GM18519 (cell line): Measurements from ENCODE around the gene LIFR.

ENCODE experiments used
- ATAC-seq: cut with Tn5 transposase; IDR thresholded peaks from one replicate; pipeline ENCODE4 v1.9.1; 2021; ENCODE audit warnings: mild to moderate bottlenecking, moderate library complexity; ENCODE audit not compliant: unreplicated experiment, low FRiP score

The LIFR gene

GRCh38 chr5:38553001-38553521, 3.4 kb downstream of the LIFR start:
- no peak for ATAC-seq

- no peak for ATAC-seq
Observed at GRCh38 chr5:38551030-38552017, 5.1 kb downstream of the LIFR start.

DNA sequence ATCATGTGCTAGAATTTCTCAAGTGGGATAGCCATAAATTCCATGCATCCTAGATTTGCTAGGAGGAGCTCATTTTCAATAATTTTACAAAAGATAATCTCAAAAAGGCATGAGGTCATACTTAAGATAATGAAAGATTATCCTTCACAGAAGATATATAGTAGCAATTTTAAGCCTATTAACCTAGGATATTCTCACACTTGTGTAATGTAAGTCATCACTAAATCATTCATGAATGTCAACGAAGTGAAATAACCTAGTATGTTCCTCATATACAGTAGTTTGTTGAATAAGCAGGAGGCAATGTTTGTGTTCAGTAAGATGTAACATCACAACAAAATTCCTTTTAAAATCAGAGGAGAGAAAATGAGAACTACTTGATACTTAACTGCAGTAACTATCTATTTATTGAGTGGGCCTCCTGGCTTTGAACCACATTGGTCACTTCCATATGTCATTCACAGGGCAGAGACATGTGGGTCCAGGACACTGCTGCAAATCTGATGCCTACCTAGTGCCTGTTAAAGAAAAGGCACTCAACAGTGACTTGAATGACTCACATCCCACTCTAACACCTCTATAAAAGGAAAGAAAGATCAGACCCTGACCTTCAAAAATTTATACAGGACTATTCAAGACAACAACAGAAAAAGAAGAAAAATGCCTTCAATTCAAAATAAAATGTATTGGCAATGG, 8.2 kb downstream of the LIFR start:
- ATAC-seq = no peak

DNA sequence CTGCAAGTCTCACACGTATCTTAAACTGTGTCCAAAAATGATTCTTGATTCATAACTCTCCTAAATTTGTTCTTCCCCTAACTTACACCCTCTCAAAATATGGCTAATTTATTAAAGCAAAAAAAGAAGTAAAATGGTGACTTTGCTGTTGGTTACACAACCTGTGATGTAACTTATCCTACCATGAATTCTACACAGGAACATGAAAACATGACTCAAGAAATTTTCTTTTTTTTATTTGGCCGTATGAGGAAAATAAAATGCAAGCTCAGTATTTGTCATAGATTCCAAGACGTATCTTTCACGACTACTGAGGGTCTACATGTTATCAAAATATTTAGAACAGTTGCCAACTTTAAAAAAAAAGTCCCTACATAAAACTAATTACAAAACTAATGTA, 9.2 kb downstream of the LIFR start:
- no peak for ATAC-seq

GRCh38 chr5:38546691-38547146, 9.7 kb downstream of the LIFR start:
- ATAC-seq = no peak

- no peak for ATAC-seq
Observed at GRCh38 chr5:38543886-38544285, 12.6 kb downstream of the LIFR start.

DNA sequence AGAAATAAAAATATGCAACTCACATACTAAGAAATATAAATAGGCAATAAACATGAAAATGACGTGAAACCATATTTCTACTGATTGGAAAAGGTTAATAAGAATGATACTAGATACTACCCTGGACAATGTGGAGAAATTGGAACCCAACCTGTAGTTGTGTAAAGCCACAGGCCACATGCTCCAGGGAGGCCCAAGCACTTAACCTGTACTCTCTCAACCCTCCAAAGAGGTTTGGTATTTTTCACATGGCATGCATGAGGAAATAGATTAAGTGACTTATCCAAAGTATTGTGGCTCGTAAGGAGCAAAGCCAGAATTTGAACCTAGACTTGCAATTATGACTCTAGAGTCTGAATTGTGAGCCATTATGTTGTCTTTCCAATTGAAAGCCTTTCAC, 13.4 kb downstream of the LIFR start:
- no peak for ATAC-seq

DNA sequence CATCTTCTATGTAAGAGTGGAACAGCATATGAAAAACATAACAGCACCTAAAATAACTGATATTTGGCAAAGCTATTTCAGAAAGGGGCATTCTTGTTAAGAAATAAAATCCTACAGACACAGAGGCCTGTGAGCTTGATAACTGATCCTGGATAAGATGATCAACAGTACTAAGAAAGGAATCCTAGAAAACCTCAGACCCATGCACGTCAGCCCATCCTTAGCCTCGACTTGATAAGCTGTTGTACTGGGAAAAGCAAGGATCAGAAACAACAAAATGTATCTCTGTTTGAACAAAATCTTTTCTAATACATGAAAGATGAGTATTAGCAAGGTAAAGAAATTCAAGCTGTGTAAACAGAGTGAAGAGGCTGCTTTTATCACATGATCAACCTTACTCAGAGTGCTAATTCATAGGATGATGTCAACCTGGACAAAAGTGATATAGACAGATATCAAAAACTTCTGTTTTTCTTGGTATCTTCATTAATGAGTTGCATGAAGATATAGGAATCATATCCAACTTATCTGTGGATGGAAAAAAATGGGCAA, 15.2 kb downstream of the LIFR start:
- no peak for ATAC-seq

DNA sequence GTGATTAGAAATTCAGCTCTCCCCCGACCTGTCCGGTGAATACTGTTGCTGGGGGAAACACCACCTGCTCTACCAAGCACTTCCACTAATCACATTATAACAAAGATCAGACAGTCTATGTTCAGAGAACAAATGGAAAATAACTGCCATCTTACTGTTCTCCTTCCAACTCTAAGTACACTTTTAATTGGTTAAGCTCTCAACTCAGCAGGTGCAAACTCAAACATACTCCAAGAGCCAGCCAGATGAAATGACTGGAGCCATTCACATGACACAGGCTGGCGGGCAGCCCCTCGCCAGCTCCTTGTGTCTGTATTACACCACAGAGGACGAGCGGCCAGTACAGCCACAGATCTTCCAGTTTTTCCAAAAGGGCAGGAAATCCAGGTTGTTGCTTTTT, 16.1 kb downstream of the LIFR start:
- ATAC-seq = no peak

- no peak for ATAC-seq
Observed at GRCh38 chr5:38538161-38538560, 18.3 kb downstream of the LIFR start.

- ATAC-seq = no peak
Observed at GRCh38 chr5:38537505-38537904, 18.9 kb downstream of the LIFR start.

GRCh38 chr5:38536968-38537367, 19.5 kb downstream of the LIFR start:
- ATAC-seq = no peak

- no peak for ATAC-seq
Observed at GRCh38 chr5:38535845-38536244, 20.6 kb downstream of the LIFR start.

DNA sequence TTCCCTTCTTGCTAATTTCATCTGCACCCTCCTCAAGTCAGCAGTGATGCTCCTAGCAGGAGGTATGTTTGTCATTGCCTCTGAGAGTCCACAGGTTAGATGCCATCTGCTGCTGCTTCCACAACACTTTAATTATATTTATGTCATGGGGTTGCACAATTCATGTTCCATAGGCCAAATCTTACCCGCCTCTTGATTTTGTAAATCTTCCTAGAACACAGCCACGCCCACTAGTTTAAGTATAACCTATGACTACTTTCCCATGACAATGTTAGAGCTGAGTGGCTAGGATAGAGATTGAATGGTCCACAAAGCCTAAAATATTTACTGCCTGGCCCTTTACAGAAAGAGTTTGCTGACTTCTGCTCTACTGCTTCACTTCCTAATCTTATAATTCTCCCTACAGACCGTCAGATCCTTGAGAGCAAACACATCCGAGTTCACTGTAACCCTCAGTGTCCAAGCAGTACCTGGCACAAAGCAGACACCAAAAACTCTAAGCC, 21.1 kb downstream of the LIFR start:
- ATAC-seq = no peak

- ATAC-seq = no peak
Observed at GRCh38 chr5:38534156-38534453, 22.3 kb downstream of the LIFR start.

DNA sequence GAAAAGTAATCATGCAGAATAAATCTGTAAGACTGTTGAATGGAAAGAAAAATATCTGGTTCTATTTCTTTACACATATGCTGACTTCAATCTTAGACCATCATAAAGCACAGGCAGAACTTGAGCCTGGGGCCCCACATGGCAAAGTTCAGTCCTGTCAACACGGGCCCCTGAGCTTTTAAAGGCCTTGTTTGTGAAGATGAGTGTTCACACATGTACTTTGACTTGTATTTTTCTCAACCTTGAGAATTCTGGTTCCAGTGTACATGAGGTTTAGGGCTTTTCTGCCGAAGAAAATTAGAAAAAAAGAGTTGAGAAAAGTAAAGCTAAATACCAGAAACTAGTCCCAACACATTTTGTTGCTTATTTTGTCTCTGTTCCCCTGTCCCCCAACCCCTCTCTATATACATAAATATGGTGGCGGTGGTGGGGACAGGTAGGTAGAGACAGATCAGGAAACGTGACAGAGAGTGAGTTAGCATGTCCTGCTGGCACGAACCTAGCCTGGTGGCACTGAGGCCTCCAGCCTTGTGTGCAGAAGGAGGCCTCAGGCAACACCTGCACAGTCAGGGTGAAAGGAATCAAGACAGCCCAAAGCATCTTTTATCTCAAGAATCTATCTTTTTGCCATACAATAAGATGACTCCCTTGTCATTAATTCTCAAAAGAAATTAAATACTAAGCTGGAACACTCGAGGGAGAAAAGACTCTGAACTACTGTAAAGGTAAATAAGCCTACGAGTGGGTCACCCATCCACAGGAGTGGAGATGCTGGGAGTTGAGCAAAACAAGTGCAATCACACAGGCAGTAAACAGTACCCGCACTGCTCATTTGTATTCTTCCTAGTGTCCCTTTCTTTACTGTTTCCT, 22.9 kb downstream of the LIFR start:
- ATAC-seq = no peak

DNA sequence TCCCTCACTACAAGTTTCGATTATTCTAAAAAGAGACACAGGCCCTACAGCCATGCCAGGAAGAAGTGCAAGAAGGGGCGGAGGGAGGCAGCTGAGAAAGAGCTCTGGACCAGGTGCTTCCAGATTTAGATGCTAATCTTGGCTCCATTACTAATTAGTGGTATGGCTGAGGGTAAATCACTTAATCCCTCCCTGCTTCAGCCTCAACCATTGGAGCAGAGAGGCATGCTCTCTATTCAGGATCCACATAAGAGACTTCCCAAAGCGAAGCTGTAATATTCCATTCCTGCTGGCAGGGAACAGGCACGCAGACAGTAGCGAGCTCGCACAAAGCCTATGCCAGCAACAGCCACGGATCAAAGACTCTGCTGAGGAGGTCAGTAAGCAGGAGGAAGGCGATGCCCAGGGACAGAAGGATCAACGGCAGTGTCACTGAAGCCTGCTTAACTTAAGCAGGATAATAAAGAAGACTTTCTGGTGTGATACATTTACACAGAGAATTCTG, 24.2 kb downstream of the LIFR start:
- no peak for ATAC-seq

- ATAC-seq = no peak
Observed at GRCh38 chr5:38531518-38531917, 24.9 kb downstream of the LIFR start.

DNA sequence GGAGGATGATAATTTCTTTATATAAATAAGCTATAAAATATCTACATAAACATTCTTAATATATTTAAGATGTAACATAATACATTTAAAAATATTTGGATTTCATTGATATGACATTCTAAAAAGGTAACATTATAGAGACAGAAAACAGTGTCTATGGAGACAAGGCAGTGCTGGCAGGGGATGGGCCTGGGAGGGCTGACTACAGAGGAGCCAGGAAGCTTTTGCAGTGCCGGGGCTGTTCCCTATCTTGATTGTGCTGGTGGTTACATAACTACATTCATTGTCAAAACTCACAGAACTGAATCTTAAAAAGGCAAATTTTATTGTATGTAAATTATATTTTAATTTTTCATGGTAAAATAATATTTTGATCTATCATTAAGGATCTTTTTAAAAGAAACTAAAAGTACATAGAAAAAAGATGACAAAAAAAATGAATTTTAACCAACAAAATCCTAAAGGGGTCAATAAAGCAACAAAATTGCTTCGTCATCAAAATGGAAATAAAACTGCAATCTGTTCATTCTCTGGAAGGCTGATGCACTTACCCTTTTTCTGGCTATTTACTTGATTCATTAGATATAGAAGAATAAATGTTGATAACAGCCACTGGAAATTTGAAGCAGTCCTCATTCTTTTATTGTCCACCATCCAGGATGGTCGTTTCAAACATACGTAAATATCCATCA, 26.3 kb downstream of the LIFR start:
- ATAC-seq = no peak
